ENCODE measurements around the gene IRF7.

- TF ChIP-seq CTCF (IDR thresholded peaks at IDR 0.05; ENCODE audit: low read depth, low read length, missing input control) (no peak), FOXA1 (IDR thresholded peaks at IDR 0.05) (no peak), EGR1 (IDR thresholded peaks at IDR 0.05; ENCODE audit: low read depth in 2 of 2) (no peak), SP1 (IDR thresholded peaks at IDR 0.05) (no peak)
- TF ChIP-seq, protein P1, sequence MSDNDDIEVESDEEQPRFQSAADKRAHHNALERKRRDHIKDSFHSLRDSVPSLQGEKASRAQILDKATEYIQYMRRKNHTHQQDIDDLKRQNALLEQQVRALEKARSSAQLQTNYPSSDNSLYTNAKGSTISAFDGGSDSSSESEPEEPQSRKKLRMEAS (IDR thresholded peaks at IDR 0.05), result no peak
These were observed 21.5 kb upstream of the IRF7 start for GRCh38 chr11:637333-637592.

Measured in liver (tissue), 3 donors.